ENCODE results near the gene FAM120C. TPM values are rescaled to one million over a fixed set of nuclear protein-coding genes. Genes with fewer than 3 reads are reported as not detected.
A peak's percentile ranks its signal among the peaks of the same experiment; 100 is the strongest.

Gene FAM120C
- total and polyA plus RNA-seq, 7 donors, result under 0.01 to 7.7 (median 4.4) TPM

DNA sequence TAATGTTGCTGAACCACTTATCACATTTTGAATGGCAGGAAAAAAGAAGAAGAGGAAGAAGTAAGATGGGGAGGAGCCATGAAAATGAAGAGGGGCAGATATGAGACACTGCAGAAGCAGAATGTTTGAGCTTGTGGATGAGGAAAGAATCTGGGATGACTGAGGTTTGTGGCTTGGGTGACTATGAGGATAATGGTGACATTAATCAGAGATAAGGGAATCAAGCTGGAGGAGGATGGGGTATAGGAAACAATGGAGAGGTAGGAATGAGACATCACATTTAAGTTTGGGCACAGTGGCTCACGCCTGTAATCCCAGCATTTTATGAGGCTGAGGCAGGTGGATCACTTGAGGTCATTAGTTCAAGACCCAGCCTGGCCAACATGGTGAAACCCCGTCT, 119.7 kb downstream of the FAM120C start:
- intact Hi-C loops (cut with DNase I), result no loop called here
- H3K36me3 ChIP-seq, result no peaks in the 10 kb centered on the region
- TF ChIP-seq POLR2A (IDR thresholded peaks at IDR 0.05), result no peak
- TF ChIP-seq POLR2AphosphoS5 (IDR thresholded peaks at IDR 0.05), result no peak
- no peak for TF ChIP-seq EP300 (IDR thresholded peaks at IDR 0.05)
- TF ChIP-seq, protein P1, sequence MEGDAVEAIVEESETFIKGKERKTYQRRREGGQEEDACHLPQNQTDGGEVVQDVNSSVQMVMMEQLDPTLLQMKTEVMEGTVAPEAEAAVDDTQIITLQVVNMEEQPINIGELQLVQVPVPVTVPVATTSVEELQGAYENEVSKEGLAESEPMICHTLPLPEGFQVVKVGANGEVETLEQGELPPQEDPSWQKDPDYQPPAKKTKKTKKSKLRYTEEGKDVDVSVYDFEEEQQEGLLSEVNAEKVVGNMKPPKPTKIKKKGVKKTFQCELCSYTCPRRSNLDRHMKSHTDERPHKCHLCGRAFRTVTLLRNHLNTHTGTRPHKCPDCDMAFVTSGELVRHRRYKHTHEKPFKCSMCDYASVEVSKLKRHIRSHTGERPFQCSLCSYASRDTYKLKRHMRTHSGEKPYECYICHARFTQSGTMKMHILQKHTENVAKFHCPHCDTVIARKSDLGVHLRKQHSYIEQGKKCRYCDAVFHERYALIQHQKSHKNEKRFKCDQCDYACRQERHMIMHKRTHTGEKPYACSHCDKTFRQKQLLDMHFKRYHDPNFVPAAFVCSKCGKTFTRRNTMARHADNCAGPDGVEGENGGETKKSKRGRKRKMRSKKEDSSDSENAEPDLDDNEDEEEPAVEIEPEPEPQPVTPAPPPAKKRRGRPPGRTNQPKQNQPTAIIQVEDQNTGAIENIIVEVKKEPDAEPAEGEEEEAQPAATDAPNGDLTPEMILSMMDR (IDR thresholded peaks at IDR 0.05), result no peak
- H3K4me3 ChIP-seq, result no peak overlapping the region
- no peaks in the 10 kb centered on the region for H3K9me3 ChIP-seq
- no peak overlapping the region for H3K27ac ChIP-seq
- no peaks in the 10 kb centered on the region for H3K4me1 ChIP-seq
- WGBS, 2 donors, result 87 to 89% methylated on average over 2 of the region's 2 CpGs
- no peaks in the 10 kb centered on the region for H3K27me3 ChIP-seq
- no peak for DNase-seq

DNA sequence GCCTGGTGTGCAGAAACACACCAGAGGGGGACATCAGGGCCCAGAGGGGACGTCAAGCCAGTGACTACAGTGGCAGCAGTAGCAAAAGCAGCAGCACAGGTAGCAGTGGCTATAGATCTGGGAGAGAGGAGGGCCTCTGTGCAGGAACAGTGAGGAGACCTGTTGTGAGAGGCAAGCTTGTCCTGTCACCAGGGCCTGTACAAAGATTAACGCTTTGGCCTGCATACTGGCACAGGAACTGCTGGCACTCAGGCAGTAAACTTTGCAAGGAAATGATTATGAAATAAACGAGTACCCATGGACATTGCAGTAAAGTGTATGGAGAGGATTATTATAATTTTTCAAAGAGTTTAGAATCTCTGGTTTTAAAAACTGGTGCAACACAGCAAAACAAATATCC, 133.3 kb downstream of the FAM120C start:
- Histone ChIP-seq H3K9me3 (no peaks in the 10 kb centered on the region), H3K4me1 (no peaks in the 10 kb centered on the region), H3K27ac (no peak overlapping the region), H3K4me3 (no peak overlapping the region), H3K27me3 (no peaks in the 10 kb centered on the region), H3K36me3 (no peaks in the 10 kb centered on the region)
- no peak for DNase-seq
- 33 to 49% methylated on average over 3 of the region's 3 CpGs for WGBS, 2 donors
- TF ChIP-seq, protein P1 (IDR thresholded peaks at IDR 0.05), result no peak
- no peak for TF ChIP-seq POLR2A (IDR thresholded peaks at IDR 0.05)
- no peak for TF ChIP-seq POLR2AphosphoS5 (IDR thresholded peaks at IDR 0.05)
- TF ChIP-seq EP300 (IDR thresholded peaks at IDR 0.05), result no peak
- intact Hi-C loops (cut with DNase I), result loop anchor here (10.0 kb wide), 3 partner anchors 305 to 585 kb away; partner anchors contain the start of genes GNL3L and WNK3

DNA sequence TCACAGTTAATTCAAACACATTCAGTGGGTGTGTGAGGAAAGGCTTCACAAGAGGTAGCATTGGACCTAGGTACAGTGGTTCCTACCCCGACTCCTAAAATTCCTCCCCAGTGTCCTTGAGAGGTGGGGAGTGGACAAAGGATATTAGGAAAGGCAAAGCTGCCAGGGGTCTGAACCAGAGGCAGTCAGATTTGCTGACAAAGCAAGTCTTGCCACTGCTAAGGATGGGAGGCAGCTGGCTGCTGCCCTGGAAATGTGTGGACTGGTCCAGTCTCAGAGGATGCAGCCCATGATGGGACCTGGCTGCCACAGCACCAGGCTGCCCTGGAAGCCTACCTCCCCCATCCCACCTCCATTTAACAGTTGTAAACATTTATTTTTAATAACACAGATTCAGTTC, 134.6 kb downstream of the FAM120C start:
- intact Hi-C loops (cut with DNase I), result loop anchor here (10.0 kb wide), 3 partner anchors 306 to 586 kb away; partner anchors contain the start of genes GNL3L and WNK3
- no peaks in the 10 kb centered on the region for H3K27me3 ChIP-seq
- H3K36me3 ChIP-seq, result no peaks in the 10 kb centered on the region
- no peak for DNase-seq
- no peaks in the 10 kb centered on the region for H3K4me1 ChIP-seq
- H3K4me3 ChIP-seq, result no peak overlapping the region
- WGBS, 2 donors, result 83 to 93% methylated on average over 1 of the region's 1 CpG
- TF ChIP-seq POLR2AphosphoS5 (IDR thresholded peaks at IDR 0.05) (no peak), EP300 (IDR thresholded peaks at IDR 0.05) (no peak), POLR2A (IDR thresholded peaks at IDR 0.05) (no peak)
- TF ChIP-seq, protein P1 (IDR thresholded peaks at IDR 0.05), result no peak
- H3K27ac ChIP-seq, result no peak overlapping the region
- no peaks in the 10 kb centered on the region for H3K9me3 ChIP-seq

DNA sequence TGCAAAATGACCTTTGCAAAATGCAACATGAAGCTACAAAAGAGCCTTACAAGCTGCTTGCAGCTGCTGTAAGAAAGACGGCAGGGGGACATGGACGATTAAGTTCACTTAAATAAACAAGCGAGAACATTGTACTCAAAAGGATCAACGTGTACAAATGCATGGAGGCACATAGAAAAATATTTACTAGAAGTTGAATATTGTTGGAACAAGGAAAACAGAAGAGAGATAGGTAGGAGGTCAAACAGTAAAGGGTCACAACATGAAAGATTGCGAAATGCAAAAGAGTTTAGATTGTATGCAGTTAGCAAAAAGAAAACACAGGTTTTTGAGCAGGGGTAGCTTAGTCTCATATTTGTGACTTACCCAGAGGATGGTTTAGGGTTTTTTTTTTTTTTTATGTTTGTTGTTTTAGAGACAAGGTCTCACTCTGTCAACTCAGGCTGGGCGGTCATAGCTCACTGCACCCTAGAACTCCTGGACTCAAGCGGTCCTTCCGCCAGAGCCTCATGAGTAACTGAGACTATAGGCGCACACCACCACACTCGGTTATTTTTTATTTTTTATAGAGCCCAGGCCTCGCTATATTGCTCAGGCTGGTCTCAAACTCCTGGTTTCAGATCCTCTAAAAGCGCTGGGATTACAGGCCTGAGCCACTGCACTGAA, 137.4 kb downstream of the FAM120C start:
- intact Hi-C loops (cut with DNase I), result loop anchor here (2.0 to 10.0 kb wide), 5 partner anchors 137 to 763 kb away; partner anchors contain the start of genes FAM120C, GNL3L and WNK3
- WGBS, 2 donors, result 86 to 87% methylated on average over 12 of the region's 12 CpGs
- TF ChIP-seq, protein P1 (IDR thresholded peaks at IDR 0.05), result no peak
- TF ChIP-seq EP300 (IDR thresholded peaks at IDR 0.05) (no peak), POLR2AphosphoS5 (IDR thresholded peaks at IDR 0.05) (no peak), POLR2A (IDR thresholded peaks at IDR 0.05) (no peak)

More for the DNA sequence above, 137.4 kb downstream of the FAM120C start:
- Histone ChIP-seq H3K4me1 (no peaks in the 10 kb centered on the region), H3K27ac (peak overlapping the region in 2 of 4 donors; percentile 93), H3K4me3 (no peak overlapping the region), H3K9me3 (no peaks in the 10 kb centered on the region), H3K27me3 (no peaks in the 10 kb centered on the region), H3K36me3 (peaks cover 0 to 13% (median 1%) of the 10 kb centered on the region in 4 donors)
- DNase-seq, result no peak
